DND-41 (cell line): ENCODE measurements around the gene RAP2B.

Experiments used
- ATAC-seq: fragments of 200-7000 bp; cut with Tn5 transposase; 3 replicates; pipeline ENCODE4 v1.9.1; 2021; ENCODE audit warnings: low read depth; ENCODE audit not compliant: insufficient read depth
- DNase-seq: peaks from one replicate; pipeline ENCODE4 v3.0.0-alpha.2; 2020
- H2AFZ ChIP-seq: 2 replicates; pipeline ENCODE4 v1.6.0; 2012; ENCODE audit warnings: low read depth, low read length
- H3K27ac ChIP-seq: 2 replicates; pipeline ENCODE4 v1.5.1; 2012; ENCODE audit warnings: low read length, inconsistent platforms
- H3K27me3 ChIP-seq: fragments of 200-600 bp; sonication (generic); 2 replicates; pipeline ENCODE4 v1.6.0; 2012; ENCODE audit warnings: low read length, mild to moderate bottlenecking, inconsistent platforms; ENCODE audit not compliant: insufficient read depth, poor library complexity
- H3K36me3 ChIP-seq: 2 replicates; pipeline ENCODE4 v1.5.1; 2012; ENCODE audit warnings: low read length, inconsistent platforms; ENCODE audit not compliant: insufficient read depth
- H3K4me1 ChIP-seq: 2 replicates; pipeline ENCODE4 v1.5.1; 2012; ENCODE audit warnings: mild to moderate bottlenecking, low read length; ENCODE audit not compliant: insufficient read depth
- H3K4me2 ChIP-seq: 2 replicates; pipeline ENCODE4 v1.6.0; 2012; ENCODE audit warnings: mild to moderate bottlenecking, moderate library complexity, low read length, inconsistent platforms; ENCODE audit not compliant: insufficient read depth
- H3K4me3 ChIP-seq, 2 experiments: fragments of 200-600 bp in 1 of 2; shearing (Covaris generic) in 1 of 2; 2 replicates each; pipeline ENCODE4 v1.5.1; 2012 to 2016; ENCODE audit warnings: inconsistent platforms in 2 of 2, low read length in 2 of 2, mild to moderate bottlenecking in 2 of 2, low read depth in 1 of 2, moderate library complexity in 1 of 2
- H3K79me2 ChIP-seq: 2 replicates; pipeline ENCODE4 v1.6.0; 2012; ENCODE audit warnings: low read length, inconsistent platforms; ENCODE audit not compliant: insufficient read depth
- H3K9ac ChIP-seq: 2 replicates; pipeline ENCODE4 v1.6.0; 2012; ENCODE audit warnings: low read depth, mild to moderate bottlenecking, inconsistent platforms, low read length, moderate library complexity
- H3K9me3 ChIP-seq: 2 replicates; pipeline ENCODE4 v1.5.1; 2012; ENCODE audit warnings: low read length, moderate library complexity, mild to moderate bottlenecking, inconsistent platforms; ENCODE audit not compliant: insufficient read depth, severe bottlenecking
- H4K20me1 ChIP-seq: 2 replicates; pipeline ENCODE4 v1.6.0; 2012; ENCODE audit warnings: low read length; ENCODE audit not compliant: insufficient read depth
- CTCF ChIP-seq: IDR thresholded peaks from 2 replicates; pipeline ENCODE4 v1.5.1; 2012; ENCODE audit warnings: borderline replicate concordance, low read length, moderate library complexity, mild to moderate bottlenecking; ENCODE audit not compliant: poor library complexity, severe bottlenecking; ENCODE audit errors: extremely low read depth
- EZH2 ChIP-seq: IDR thresholded peaks from 3 replicates; pipeline ENCODE4 v1.6.1; 2012; ENCODE audit warnings: borderline replicate concordance, low read depth, mild to moderate bottlenecking, moderate library complexity, low read length, inconsistent platforms; ENCODE audit not compliant: severe bottlenecking

The RAP2B gene

DNA sequence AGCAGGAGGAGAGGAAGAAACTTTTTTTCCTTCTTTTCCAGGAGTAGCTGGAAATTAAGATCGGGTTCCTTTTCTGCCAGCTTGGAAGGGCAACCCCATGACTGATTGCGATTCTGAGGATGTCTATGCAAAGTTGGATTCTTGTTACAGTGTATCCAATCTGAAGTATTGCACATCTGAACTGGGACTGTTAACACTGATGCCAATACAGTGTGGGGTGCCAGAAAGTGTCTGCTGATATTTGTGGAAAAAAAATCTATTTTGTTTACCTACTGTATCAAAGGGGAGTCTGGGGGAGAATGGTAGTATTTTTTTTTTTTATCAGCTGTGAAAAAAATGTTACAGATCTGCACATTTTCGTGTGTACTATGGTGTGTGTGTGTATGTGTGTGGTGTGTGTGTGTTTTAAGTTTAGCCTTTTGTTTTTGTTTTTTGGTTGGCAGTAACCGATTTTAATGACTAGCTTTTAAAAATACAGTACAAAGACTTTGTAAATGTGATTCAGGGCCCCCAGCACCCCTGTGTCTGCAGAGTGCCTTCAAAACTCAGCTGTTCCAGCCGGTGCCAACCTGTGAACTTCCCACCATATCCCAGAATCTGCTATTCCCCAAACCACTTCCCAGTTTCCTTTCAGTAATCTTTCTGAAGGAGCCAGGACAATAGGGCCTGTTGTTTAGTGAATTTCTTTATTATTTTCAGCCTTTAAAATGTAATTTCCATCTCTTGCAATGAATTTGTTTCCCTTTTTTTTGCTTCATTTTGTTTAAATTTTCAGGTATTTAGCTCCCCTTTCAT lies 1.9 kb downstream of the RAP2B start:
- peaks cover 59% of the 10 kb centered on the region for H3K4me1 ChIP-seq
- peaks cover 6% of the 10 kb centered on the region; the same call in 1 of the 2 replicates for H3K36me3 ChIP-seq
- H3K4me2 ChIP-seq, result peak overlapping the region; percentile 82
- H4K20me1 ChIP-seq, result peaks cover 46% of the 10 kb centered on the region; the same call in 1 of the 2 replicates
- ATAC-seq (no peak), DNase-seq (no peak)
- no peaks in the 10 kb centered on the region for H3K27me3 ChIP-seq
- peaks cover 35% of the 10 kb centered on the region for H3K79me2 ChIP-seq
- no peak overlapping the region for H2AFZ ChIP-seq
- H3K27ac ChIP-seq, result no peak overlapping the region
- H3K9ac ChIP-seq, result peak overlapping the region; percentile 75
- H3K9me3 ChIP-seq, result no peaks in the 10 kb centered on the region
- H3K4me3 ChIP-seq, result peak overlapping the region in 1 of 2 experiments; percentile 94; a peak in 3 of 4 replicates
- TF ChIP-seq EZH2 (no peak), CTCF (no peak)

DNA sequence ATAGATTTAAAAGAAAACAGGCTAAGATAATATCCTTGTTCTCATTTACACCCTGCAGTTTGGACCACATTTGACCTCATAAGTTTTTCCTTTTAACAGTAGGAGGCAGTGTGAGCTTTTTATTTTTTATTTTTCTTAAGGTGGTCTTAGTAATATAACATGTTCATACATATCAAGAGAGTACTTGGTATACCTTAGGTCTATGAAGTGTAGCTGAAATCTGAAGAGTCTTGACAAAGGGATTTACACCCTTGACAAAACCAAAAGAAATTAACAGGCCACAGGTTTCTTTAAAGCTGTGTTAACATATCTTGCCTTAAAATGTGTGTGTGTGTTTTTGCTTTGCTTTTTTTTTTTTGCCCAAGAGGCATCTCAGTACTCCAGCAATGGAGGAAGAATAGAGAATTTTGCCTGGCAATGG lies 3.2 kb downstream of the RAP2B start:
- Histone ChIP-seq H3K79me2 (peaks cover 35% of the 10 kb centered on the region), H3K27me3 (no peaks in the 10 kb centered on the region), H3K27ac (no peak overlapping the region), H2AFZ (no peak overlapping the region), H3K4me3 (peak overlapping the region in 1 of 2 experiments; percentile 22; a peak in 1 of 4 replicates), H4K20me1 (peaks cover 46% of the 10 kb centered on the region; the same call in 1 of the 2 replicates), H3K9ac (no peak overlapping the region), H3K9me3 (no peaks in the 10 kb centered on the region), H3K4me1 (peaks cover 50% of the 10 kb centered on the region), H3K36me3 (peaks cover 6% of the 10 kb centered on the region; the same call in 1 of the 2 replicates), H3K4me2 (peak overlapping the region; percentile 82)
- ATAC-seq (no peak), DNase-seq (no peak)
- TF ChIP-seq CTCF (peak; percentile 38), EZH2 (no peak)

DNA sequence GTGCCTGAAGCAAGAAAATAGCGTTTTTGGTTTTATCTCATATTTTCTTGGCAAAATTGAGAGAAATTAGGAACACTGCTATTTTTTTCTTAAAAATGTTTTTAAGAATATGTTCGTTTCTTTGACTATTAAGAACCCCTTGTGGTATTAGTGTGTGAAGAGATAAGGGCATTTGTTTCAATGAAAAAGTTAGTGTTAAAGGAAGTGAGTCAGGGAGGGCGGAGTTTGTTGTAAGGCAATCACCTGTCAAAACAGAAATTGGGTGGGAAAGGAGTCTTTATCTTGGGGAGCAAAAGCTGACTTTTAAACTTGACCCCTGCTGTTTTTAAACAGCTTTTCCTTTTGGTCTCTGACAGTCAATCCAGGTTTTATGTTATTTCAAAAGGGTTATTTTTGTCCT lies 4.2 kb downstream of the RAP2B start:
- H3K9ac ChIP-seq, result no peak overlapping the region
- no peak overlapping the region for H3K27ac ChIP-seq
- H4K20me1 ChIP-seq, result peaks cover 46% of the 10 kb centered on the region; the same call in 1 of the 2 replicates
- ATAC-seq, result no peak
- H3K9me3 ChIP-seq, result no peaks in the 10 kb centered on the region
- H3K4me2 ChIP-seq, result peak overlapping the region; percentile 82; the same call in 1 of the 2 replicates
- TF ChIP-seq CTCF (no peak), EZH2 (no peak)
- peaks cover 46% of the 10 kb centered on the region for H3K4me1 ChIP-seq
- no peak overlapping the region for H2AFZ ChIP-seq
- H3K79me2 ChIP-seq, result peaks cover 35% of the 10 kb centered on the region
- H3K36me3 ChIP-seq, result peaks cover 6% of the 10 kb centered on the region; the same call in 1 of the 2 replicates
- no peak for DNase-seq
- H3K4me3 ChIP-seq, result no peak overlapping the region
- no peaks in the 10 kb centered on the region for H3K27me3 ChIP-seq
